Natural killer cell (primary cell): ENCODE results near the gene EPB41L5. TPM values are rescaled to one million over a fixed set of nuclear protein-coding genes. Genes with fewer than 3 reads are reported as not detected.

Experiments
- ATAC-seq, 3 donors: fragments of 150-1000 bp in 2 of 3; fragments of 200-7000 bp in 1 of 3; cut with Tn5 transposase; 1 replicate in 1 of 3; 2 replicates in 2 of 3; pipeline ENCODE4 v1.10.0; 2021; ENCODE audit warnings: mild to moderate bottlenecking in 2 of 3, moderate library complexity in 2 of 3
- DNase-seq, 2 donors: peaks; one replicate each; pipeline versions ENCODE4 v3.0.0 to v3.0.0-alpha.2; 2013 to 2021; ENCODE audit warnings: mixed read lengths in 1 of 2
- H3K27ac ChIP-seq: one replicate; pipeline ENCODE4 v1.5.1; 2013; ENCODE audit warnings: mild to moderate bottlenecking, low read length
- H3K27me3 ChIP-seq: one replicate; pipeline ENCODE4 v1.6.1; 2013; ENCODE audit warnings: low read length; ENCODE audit not compliant: control insufficient read depth, insufficient read depth
- H3K36me3 ChIP-seq: one replicate; pipeline ENCODE4 v1.6.1; 2013; ENCODE audit warnings: low read length; ENCODE audit not compliant: control insufficient read depth, insufficient read depth
- H3K4me1 ChIP-seq: one replicate; pipeline ENCODE4 v1.6.1; 2013; ENCODE audit warnings: low read length; ENCODE audit not compliant: control insufficient read depth, insufficient read depth
- H3K4me3 ChIP-seq: one replicate; pipeline ENCODE4 v1.5.1; 2013; ENCODE audit warnings: low read length
- H3K9me3 ChIP-seq: one replicate; pipeline ENCODE4 v1.6.1; 2013; ENCODE audit warnings: low read length; ENCODE audit not compliant: control insufficient read depth, insufficient read depth
- H3K27ac Mint-ChIP-seq, 2 donors: one replicate each; pipeline ENCODE4 v1.8.0; 2022; ENCODE audit warnings: mild to moderate bottlenecking in 2 of 2, mixed read lengths in 2 of 2, moderate library complexity in 1 of 2
- H3K27me3 Mint-ChIP-seq, 2 donors: one replicate each; pipeline ENCODE4 v1.8.0; 2022; ENCODE audit warnings: low read depth in 2 of 2, mixed read lengths in 2 of 2
- H3K36me3 Mint-ChIP-seq: one replicate; pipeline ENCODE4 v1.8.0; 2022; ENCODE audit warnings: mixed read lengths
- H3K4me1 Mint-ChIP-seq, 2 donors: one replicate each; pipeline ENCODE4 v1.8.0; 2022; ENCODE audit warnings: mixed read lengths in 2 of 2
- H3K4me3 Mint-ChIP-seq: one replicate; pipeline ENCODE4 v1.8.0; 2022; ENCODE audit warnings: mild to moderate bottlenecking, moderate library complexity, mixed read lengths
- H3K9me3 Mint-ChIP-seq, 2 donors: one replicate each; pipeline ENCODE4 v1.8.0; 2022; ENCODE audit warnings: mixed read lengths in 2 of 2
- CTCF ChIP-seq: fragments of 200-600 bp; IDR thresholded peaks from one replicate; pipeline ENCODE4 v1.8.0; 2022; ENCODE audit warnings: antibody characterized with exemption
- WGBS: methylation state at CpG from one replicate; pipeline ENCODE4 v1.1.7; 2013; ENCODE audit warnings: missing lambda C conversion rate; ENCODE audit not compliant: insufficient coverage; 5-methylcytosine and 5-hydroxymethylcytosine counted together
- intact Hi-C: fragments of 100-400 bp; cut with micrococcal nuclease; formaldehyde crosslinking; loops from one replicate; pipeline ENCODE4 v1.14.2; 2022
- total RNA-seq, 4 donors: library from RNA; stranded (reverse); fragments of 120-200 nt in 1 of 4; gene quantifications; one replicate each; pipeline versions ENCODE4 v1.2.3 to v1.2.4, GENCODE V29; 2013 to 2022

EPB41L5 gene
- total RNA-seq, 3 donors from 2014 or later (not counting 1 experiment from before 2014, with no cell fraction given): 3.0 to 8.5 (median 3.6) TPM

- no peaks in the 10 kb centered on the region for H3K9me3 ChIP-seq
- Mint-ChIP-seq H3K36me3 (no peaks in the 10 kb centered on the region), H3K27ac (no peak overlapping the region), H3K4me3 (no peak overlapping the region), H3K9me3 (peaks cover 0 to 2% of the 10 kb centered on the region in 2 donors), H3K27me3 (peaks cover 0 to 3% of the 10 kb centered on the region in 2 donors), H3K4me1 (no peaks in the 10 kb centered on the region)
- no peaks in the 10 kb centered on the region for H3K36me3 ChIP-seq
- TF ChIP-seq CTCF: no peak
- no peak overlapping the region for H3K27ac ChIP-seq
- intact Hi-C loops: no loop called here
- ATAC-seq (no peak), DNase-seq (no peak)
- WGBS: 100% methylated on average over 1 of the region's 2 CpGs
- no peaks in the 10 kb centered on the region for H3K27me3 ChIP-seq
- no peak overlapping the region for H3K4me3 ChIP-seq
- no peaks in the 10 kb centered on the region for H3K4me1 ChIP-seq
These were observed 39.7 kb downstream of the EPB41L5 start for GRCh38 chr2:120052597-120052996.

- H3K36me3 ChIP-seq: no peaks in the 10 kb centered on the region
- intact Hi-C loops: no loop called here
- H3K27me3 ChIP-seq: no peaks in the 10 kb centered on the region
- H3K4me3 ChIP-seq: no peak overlapping the region
- WGBS: 85% methylated on average over 2 of the region's 3 CpGs
- DNase-seq (no peak), ATAC-seq (no peak)
- H3K9me3 ChIP-seq: no peaks in the 10 kb centered on the region
- Mint-ChIP-seq H3K9me3 (no peaks in the 10 kb centered on the region), H3K27me3 (no peaks in the 10 kb centered on the region), H3K4me1 (no peaks in the 10 kb centered on the region), H3K27ac (no peak overlapping the region), H3K36me3 (no peaks in the 10 kb centered on the region), H3K4me3 (no peak overlapping the region)
- H3K27ac ChIP-seq: no peak overlapping the region
- no peaks in the 10 kb centered on the region for H3K4me1 ChIP-seq
- TF ChIP-seq CTCF: no peak
These were observed 41.0 kb downstream of the EPB41L5 start for GRCh38 chr2:120053891-120054290.

GRCh38 chr2:120059483-120059882 lies 46.6 kb downstream of the EPB41L5 start:
- Mint-ChIP-seq H3K4me3 (no peak overlapping the region), H3K36me3 (no peaks in the 10 kb centered on the region), H3K9me3 (no peaks in the 10 kb centered on the region), H3K4me1 (no peaks in the 10 kb centered on the region), H3K27me3 (no peaks in the 10 kb centered on the region), H3K27ac (no peak overlapping the region)
- H3K27ac ChIP-seq: no peak overlapping the region
- intact Hi-C loops: no loop called here
- H3K4me1 ChIP-seq: no peaks in the 10 kb centered on the region
- no peak for TF ChIP-seq CTCF
- H3K4me3 ChIP-seq: no peak overlapping the region
- WGBS: 93% methylated on average over 8 of the region's 8 CpGs
- H3K27me3 ChIP-seq: no peaks in the 10 kb centered on the region
- ATAC-seq (no peak), DNase-seq (no peak)
- no peaks in the 10 kb centered on the region for H3K9me3 ChIP-seq
- H3K36me3 ChIP-seq: no peaks in the 10 kb centered on the region

GRCh38 chr2:120060088-120060623 lies 47.3 kb downstream of the EPB41L5 start:
- no peaks in the 10 kb centered on the region for H3K27me3 Mint-ChIP-seq
- ATAC-seq: no peak
- H3K27ac Mint-ChIP-seq: no peak overlapping the region

More at GRCh38 chr2:120060088-120060623, 47.3 kb downstream of the EPB41L5 start:
- Histone ChIP-seq H3K9me3 (no peaks in the 10 kb centered on the region), H3K27ac (no peak overlapping the region), H3K4me3 (no peak overlapping the region), H3K36me3 (no peaks in the 10 kb centered on the region), H3K4me1 (no peaks in the 10 kb centered on the region), H3K27me3 (no peaks in the 10 kb centered on the region)
- no peak for TF ChIP-seq CTCF
- Mint-ChIP-seq H3K9me3 (no peaks in the 10 kb centered on the region), H3K4me1 (no peaks in the 10 kb centered on the region), H3K4me3 (no peak overlapping the region), H3K36me3 (no peaks in the 10 kb centered on the region)
- intact Hi-C loops: no loop called here
- DNase-seq: no peak
- WGBS: 89% methylated on average over 1 of the region's 2 CpGs
